Cardiac fibroblast (primary cell): Measurements from ENCODE around the gene MYOCD.

Experiments used
- DNase-seq, 2 donors: peaks; one replicate each; pipeline versions ENCODE4 v3.0.0 to v3.0.0-alpha.2; 2010; ENCODE audit warnings: low read depth in 2 of 2
- H3K4me3 ChIP-seq, 2 donors: replicated peaks in 1 of 2; 1 replicate in 1 of 2; 2 replicates in 1 of 2; pipeline ENCODE4 v1.5.1; 2011; ENCODE audit warnings: low read depth in 2 of 2, low read length in 2 of 2, mild to moderate bottlenecking in 2 of 2, moderate library complexity in 1 of 2
- CTCF ChIP-seq: IDR thresholded peaks from one replicate; pipeline ENCODE4 v1.5.1; 2011; ENCODE audit warnings: low read depth, mild to moderate bottlenecking, low read length, inconsistent platforms

Gene MYOCD

GRCh38 chr17:12737740-12738469 lies 72.2 kb downstream of the MYOCD start:
- DNase-seq = no peak
- TF ChIP-seq CTCF = no peak
- H3K4me3 ChIP-seq = no peak overlapping the region

- no peak for TF ChIP-seq CTCF
- H3K4me3 ChIP-seq = no peak overlapping the region
- no peak for DNase-seq
Observed at GRCh38 chr17:12738624-12739023, 72.9 kb downstream of the MYOCD start.

GRCh38 chr17:12739500-12739899 lies 73.8 kb downstream of the MYOCD start:
- no peak for DNase-seq
- no peak for TF ChIP-seq CTCF
- H3K4me3 ChIP-seq = no peak overlapping the region

- H3K4me3 ChIP-seq = no peak overlapping the region
- no peak for TF ChIP-seq CTCF
- DNase-seq = no peak
Observed at GRCh38 chr17:12743046-12743445, 77.4 kb downstream of the MYOCD start.

GRCh38 chr17:12744298-12744697 lies 78.6 kb downstream of the MYOCD start:
- peak in 1 of 2 donors; percentile 45 for DNase-seq

GRCh38 chr17:12744786-12745185 lies 79.1 kb downstream of the MYOCD start:
- no peak for TF ChIP-seq CTCF
- H3K4me3 ChIP-seq = no peak overlapping the region
- no peak for DNase-seq

More at GRCh38 chr17:12744298-12744697, 78.6 kb downstream of the MYOCD start:
- no peak for TF ChIP-seq CTCF
- H3K4me3 ChIP-seq = no peak overlapping the region

GRCh38 chr17:12745486-12745885 lies 79.8 kb downstream of the MYOCD start:
- no peak for TF ChIP-seq CTCF
- no peak overlapping the region for H3K4me3 ChIP-seq
- no peak for DNase-seq
